ENCODE data around the gene CCDC187.
"Not testable (repeated sequence)": the region's sequence is repeated elsewhere in the genome, so short reads cannot be mapped to it uniquely, and the experiment has no call there.

The CCDC187 gene

DNA sequence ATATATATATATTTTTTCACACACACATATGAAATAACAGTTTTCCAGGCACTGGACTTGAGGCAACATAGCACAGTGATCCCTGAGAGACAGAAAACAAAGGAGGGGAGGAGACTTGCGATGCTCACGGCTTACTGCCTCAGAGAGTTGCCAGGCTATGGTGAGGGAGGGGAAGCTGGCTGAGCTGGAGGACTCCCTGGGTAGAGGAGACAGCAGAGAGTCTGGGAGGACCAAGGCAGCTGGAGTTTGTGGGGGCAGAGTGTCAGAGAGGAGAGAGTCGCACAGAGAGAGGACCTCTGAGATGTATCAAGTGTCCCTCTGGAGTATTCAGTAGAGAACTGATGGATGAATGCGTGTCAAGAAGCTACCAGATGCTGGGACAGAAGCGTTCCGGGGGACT lies 35.2 kb downstream of the CCDC187 start:
- Histone ChIP-seq H3K36me3 (ENCODE audit: insufficient read depth) (no peaks in the 10 kb centered on the region), H3K27ac (no peak overlapping the region), H3K4me1 (ENCODE audit: low read depth, poor library complexity, severe bottlenecking) (peaks cover 6% of the 10 kb centered on the region), H3K9ac (no peak overlapping the region), H2AFZ (ENCODE audit: low read depth) (no peak overlapping the region), H3K27me3 (ENCODE audit: insufficient read depth, low read depth) (peaks cover 96% of the 10 kb centered on the region), H3K4me2 (no peak overlapping the region), H3K4me3 (IDR thresholded peaks at IDR 0.05; ENCODE audit: insufficient read depth, low read depth, low read length) (no peak overlapping the region), H3K79me2 (ENCODE audit: insufficient read depth, low read depth) (no peaks in the 10 kb centered on the region), H4K20me1 (ENCODE audit: insufficient read depth) (no peaks in the 10 kb centered on the region)
- TF ChIP-seq, protein P1, sequence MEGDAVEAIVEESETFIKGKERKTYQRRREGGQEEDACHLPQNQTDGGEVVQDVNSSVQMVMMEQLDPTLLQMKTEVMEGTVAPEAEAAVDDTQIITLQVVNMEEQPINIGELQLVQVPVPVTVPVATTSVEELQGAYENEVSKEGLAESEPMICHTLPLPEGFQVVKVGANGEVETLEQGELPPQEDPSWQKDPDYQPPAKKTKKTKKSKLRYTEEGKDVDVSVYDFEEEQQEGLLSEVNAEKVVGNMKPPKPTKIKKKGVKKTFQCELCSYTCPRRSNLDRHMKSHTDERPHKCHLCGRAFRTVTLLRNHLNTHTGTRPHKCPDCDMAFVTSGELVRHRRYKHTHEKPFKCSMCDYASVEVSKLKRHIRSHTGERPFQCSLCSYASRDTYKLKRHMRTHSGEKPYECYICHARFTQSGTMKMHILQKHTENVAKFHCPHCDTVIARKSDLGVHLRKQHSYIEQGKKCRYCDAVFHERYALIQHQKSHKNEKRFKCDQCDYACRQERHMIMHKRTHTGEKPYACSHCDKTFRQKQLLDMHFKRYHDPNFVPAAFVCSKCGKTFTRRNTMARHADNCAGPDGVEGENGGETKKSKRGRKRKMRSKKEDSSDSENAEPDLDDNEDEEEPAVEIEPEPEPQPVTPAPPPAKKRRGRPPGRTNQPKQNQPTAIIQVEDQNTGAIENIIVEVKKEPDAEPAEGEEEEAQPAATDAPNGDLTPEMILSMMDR (conservative IDR thresholded peaks at IDR 0.05; ENCODE audit: low read depth, low read length): no peak

DNA sequence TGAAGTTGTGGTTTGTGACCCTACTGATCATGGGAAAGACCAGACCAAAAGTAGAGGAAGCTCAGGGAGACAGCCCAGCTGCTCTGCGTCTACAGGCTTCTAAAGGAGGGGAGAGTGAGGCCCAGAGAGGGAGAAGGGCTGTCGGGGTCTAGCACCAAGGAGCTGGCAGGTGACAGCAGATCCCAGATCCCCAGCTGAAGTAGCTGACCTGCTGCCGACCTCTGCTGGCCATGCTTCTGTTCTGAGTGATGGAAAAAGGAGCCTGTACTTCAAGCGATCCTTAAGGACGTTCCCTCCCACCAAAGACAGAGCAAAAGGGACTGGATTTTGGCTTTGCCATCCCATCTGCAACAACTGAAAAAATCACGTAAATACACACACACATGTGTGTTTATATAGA lies 35.6 kb downstream of the CCDC187 start:
- Histone ChIP-seq H3K4me1 (ENCODE audit: low read depth, poor library complexity, severe bottlenecking) (peaks cover 10% of the 10 kb centered on the region), H2AFZ (ENCODE audit: low read depth) (no peak overlapping the region), H3K4me2 (no peak overlapping the region), H3K36me3 (ENCODE audit: insufficient read depth) (no peaks in the 10 kb centered on the region), H3K27ac (no peak overlapping the region), H3K9ac (no peak overlapping the region), H4K20me1 (ENCODE audit: insufficient read depth) (no peaks in the 10 kb centered on the region), H3K4me3 (IDR thresholded peaks at IDR 0.05; ENCODE audit: insufficient read depth, low read depth, low read length) (no peak overlapping the region), H3K79me2 (ENCODE audit: insufficient read depth, low read depth) (no peaks in the 10 kb centered on the region), H3K27me3 (ENCODE audit: insufficient read depth, low read depth) (peaks cover 96% of the 10 kb centered on the region)
- TF ChIP-seq, protein P1 (conservative IDR thresholded peaks at IDR 0.05; ENCODE audit: low read depth, low read length): no peak

DNA sequence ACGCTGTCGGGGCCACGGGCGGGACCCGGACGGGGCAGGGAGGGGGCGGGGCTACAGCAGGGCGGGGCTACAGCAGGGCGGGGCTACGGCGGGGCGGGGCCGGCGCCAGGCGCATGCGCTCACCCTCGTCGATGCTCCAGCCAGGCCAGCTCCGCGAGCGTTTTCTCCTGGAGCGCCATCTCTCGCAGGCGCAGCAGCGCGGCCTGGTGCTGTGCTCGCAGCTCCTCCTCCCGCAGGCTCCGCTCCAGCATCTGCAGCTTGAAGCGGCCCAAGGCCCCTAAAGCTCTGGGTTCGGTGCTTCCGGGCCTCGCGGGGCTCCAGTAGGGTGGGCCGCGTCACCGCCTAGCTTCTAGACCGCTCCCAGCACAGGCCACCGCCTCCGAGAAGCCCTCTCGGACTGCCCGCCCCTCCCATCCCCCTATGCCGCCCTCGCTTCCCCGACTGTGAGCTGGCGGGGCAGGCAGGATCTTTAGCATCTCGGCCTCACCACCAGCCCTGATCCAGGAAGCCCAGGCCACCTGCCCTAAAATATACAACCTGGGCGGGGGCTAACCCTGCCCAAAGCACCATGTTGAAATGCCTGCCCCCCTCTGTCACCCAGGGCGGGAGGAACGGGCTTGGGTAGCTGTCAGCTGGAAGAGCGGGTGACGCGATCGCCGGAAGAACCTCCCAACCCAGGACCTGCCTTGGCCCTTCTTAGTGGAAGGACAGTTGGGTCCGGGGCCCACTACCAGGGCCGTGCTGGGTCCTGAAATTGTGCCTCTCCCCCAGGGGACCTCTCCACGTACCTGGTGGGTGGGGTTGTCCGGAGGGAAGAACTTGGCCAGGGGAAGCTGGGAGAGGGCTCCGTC lies 36.4 kb downstream of the CCDC187 start:
- Histone ChIP-seq H3K27me3 (ENCODE audit: insufficient read depth, low read depth) (peaks cover 94% of the 10 kb centered on the region), H3K4me1 (ENCODE audit: low read depth, poor library complexity, severe bottlenecking) (peaks cover 11% of the 10 kb centered on the region), H3K27ac (no peak overlapping the region), H3K9ac (no peak overlapping the region), H3K4me2 (peak overlapping the region; percentile 33), H3K79me2 (ENCODE audit: insufficient read depth, low read depth) (no peaks in the 10 kb centered on the region), H4K20me1 (ENCODE audit: insufficient read depth) (no peaks in the 10 kb centered on the region), H3K4me3 (IDR thresholded peaks at IDR 0.05; ENCODE audit: insufficient read depth, low read depth, low read length) (no peak overlapping the region), H3K36me3 (ENCODE audit: insufficient read depth) (no peaks in the 10 kb centered on the region), H2AFZ (ENCODE audit: low read depth) (peak overlapping the region; percentile 87)
- TF ChIP-seq, protein P1 (conservative IDR thresholded peaks at IDR 0.05; ENCODE audit: low read depth, low read length): no peak

DNA sequence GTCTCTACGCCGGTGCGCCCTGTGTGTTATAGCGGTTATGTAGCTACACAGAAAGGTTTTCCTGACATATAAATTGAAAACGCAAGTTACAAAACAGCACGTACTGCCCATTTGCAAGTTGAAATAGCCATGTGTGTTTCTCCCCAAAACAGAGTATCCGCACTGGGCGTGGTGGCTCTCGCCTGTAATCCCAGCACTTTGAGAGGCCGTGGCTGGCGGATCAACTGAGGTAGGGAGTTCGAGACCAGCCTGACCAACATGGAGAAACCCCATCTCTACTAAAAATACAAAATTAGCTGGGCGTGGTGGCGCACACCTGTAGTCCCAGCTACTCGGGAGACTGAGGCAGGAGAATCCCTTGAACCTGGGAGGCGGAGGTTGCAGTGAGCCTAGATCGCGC lies 37.3 kb downstream of the CCDC187 start:
- not testable (repeated sequence) for H3K79me2 ChIP-seq (ENCODE audit: insufficient read depth, low read depth); H4K20me1 ChIP-seq (ENCODE audit: insufficient read depth); H3K27ac ChIP-seq; H3K4me3 ChIP-seq (IDR thresholded peaks at IDR 0.05; ENCODE audit: insufficient read depth, low read depth, low read length); H3K9ac ChIP-seq; H3K36me3 ChIP-seq (ENCODE audit: insufficient read depth)
- H2AFZ ChIP-seq (ENCODE audit: low read depth): peak overlapping the region; percentile 66
- H3K27me3 ChIP-seq (ENCODE audit: insufficient read depth, low read depth): peaks cover 94% of the 10 kb centered on the region
- peak overlapping the region; percentile 31 for H3K4me2 ChIP-seq
- H3K4me1 ChIP-seq (ENCODE audit: low read depth, poor library complexity, severe bottlenecking): peaks cover 11% of the 10 kb centered on the region
